Psoas muscle (tissue), 8 donors: ENCODE measurements around the gene BCAS4. TPM values are rescaled to one million over a fixed set of nuclear protein-coding genes. Genes with fewer than 3 reads are reported as not detected.

Experiments
- ATAC-seq, 4 donors: fragments of 200-7000 bp; cut with Tn5 transposase; one replicate each; pipeline ENCODE4 v1.9.1; 2020; ENCODE audit warnings: moderate library complexity in 3 of 4, mild to moderate bottlenecking in 2 of 4
- DNase-seq, 2 donors: peaks; one replicate each; pipeline ENCODE4 v3.0.0-alpha.2; 2020
- H3K27ac ChIP-seq: fragments of 200-600 bp; one replicate; pipeline ENCODE4 v1.8.0; 2022
- H3K27me3 ChIP-seq, 3 donors: fragments of 200-600 bp in 1 of 3; one replicate each; pipeline versions ENCODE4 v1.6.1 to v1.8.0; 2013 to 2022; ENCODE audit warnings: low read length in 2 of 3, mild to moderate bottlenecking in 2 of 3, moderate library complexity in 1 of 3; ENCODE audit not compliant: insufficient read depth in 3 of 3
- H3K36me3 ChIP-seq, 2 donors: fragments of 200-600 bp in 1 of 2; one replicate each; pipeline versions ENCODE4 v1.6.1 to v1.8.0; 2013 to 2022; ENCODE audit warnings: low read depth in 1 of 2, mild to moderate bottlenecking in 1 of 2, moderate library complexity in 1 of 2; ENCODE audit not compliant: insufficient read depth in 1 of 2
- H3K4me1 ChIP-seq: fragments of 200-600 bp; one replicate; pipeline ENCODE4 v1.8.0; 2022
- H3K4me3 ChIP-seq: fragments of 200-600 bp; one replicate; pipeline ENCODE4 v1.8.0; 2022; ENCODE audit warnings: mild to moderate bottlenecking
- H3K9me3 ChIP-seq: fragments of 200-600 bp; one replicate; pipeline ENCODE4 v1.8.0; 2022
- CTCF ChIP-seq: fragments of 200-600 bp; IDR thresholded peaks from one replicate; pipeline ENCODE4 v1.8.0; 2022; ENCODE audit warnings: antibody characterized with exemption
- WGBS, 3 donors: extraction: QIAGEN DNeasy Blood & Tissue Kit; methylation state at CpG; one replicate each; pipeline versions ENCODE4 v1.1.6 to v1.1.7; 2013; 5-methylcytosine and 5-hydroxymethylcytosine counted together
- intact Hi-C, 2 donors: fragments of 100-400 bp; cut with DNase I; formaldehyde crosslinking; loops; one replicate each; pipeline versions ENCODE4 v1.11.0 to v1.14.2; 2022
- polyA plus RNA-seq, 3 donors: library from polyadenylated mRNA; stranded (reverse); fragments of 200-250 nt; gene quantifications; one replicate each; pipeline ENCODE4 v1.2.3, GENCODE V29; 2013
- total RNA-seq, 4 donors: library from RNA; stranded (reverse); fragmentation: NEBNext Ultra II Directional in 2 of 4; extraction: Animal tissue kit (Norgen Biotek cat#: 25700) in 2 of 4; gene quantifications; one replicate each; pipeline versions ENCODE4 v1.2.1 to v1.2.4, GENCODE V29; 2021 to 2023
- donor health status: healthy with polysubstance abuse.
- donor health status: DM: no; HTN: no; CAD: no; lungs with moderate emphysema.
- donor health status: Bipolar disorder and iron deficiency.
- donor health status: healthy.
- donor health status: DM: yes; HTN: yes; CAD: no.
- donor health status: DM: no; HTN: no; CAD: no.
- donor health status: DM: no; HTN: no; CAD: no.
- donor health status: DM: yes; HTN: yes; CAD: no.

The BCAS4 gene
- total and polyA plus RNA-seq, 7 donors, result 0.24 to 1.9 (median 0.38) TPM

DNA sequence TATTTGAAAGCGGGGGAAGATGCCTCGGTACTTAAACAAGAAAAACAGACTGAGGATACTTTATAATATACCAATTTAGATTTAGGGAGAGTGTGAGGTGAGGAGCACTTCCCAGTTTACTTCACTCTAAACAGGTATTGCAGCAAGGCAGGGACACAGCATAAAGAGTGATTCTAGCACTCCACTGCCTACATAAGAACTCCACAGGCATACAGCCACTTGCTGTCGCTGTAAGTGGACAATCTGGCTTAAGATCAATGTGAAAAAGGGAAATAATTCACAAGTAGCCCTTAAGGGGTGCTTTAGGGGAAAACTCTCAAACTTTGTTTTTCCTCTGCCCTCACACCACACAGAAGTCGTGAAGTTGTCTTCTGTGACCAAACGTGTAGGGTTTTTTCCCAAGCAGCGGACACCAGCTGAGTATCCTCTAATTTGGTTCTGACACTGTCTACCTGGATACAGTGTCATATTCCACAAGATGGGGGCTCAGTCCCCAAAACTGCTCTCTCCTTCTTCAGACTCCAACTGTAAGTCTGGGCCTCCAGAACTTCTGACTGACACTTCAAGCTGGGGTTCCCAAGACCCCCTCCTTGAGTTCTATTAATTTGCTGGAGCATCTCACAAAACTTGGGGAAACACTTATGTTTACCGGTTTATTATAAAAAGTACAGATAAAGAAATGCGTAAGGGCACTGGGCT lies 127.1 kb downstream of the BCAS4 start:
- H3K27me3 ChIP-seq, result no peaks in the 10 kb centered on the region
- whole genome bisulfite sequencing, 3 donors, result 78 to 81% (median 80%) methylated on average over 8 of the region's 8 CpGs
- H3K27ac ChIP-seq, result no peak overlapping the region
- H3K9me3 ChIP-seq, result no peaks in the 10 kb centered on the region
- no peak for TF ChIP-seq CTCF
- no peak overlapping the region for H3K4me3 ChIP-seq
- peaks cover 0 to 2% of the 10 kb centered on the region in 2 donors for H3K36me3 ChIP-seq
- DNase-seq (no peak), ATAC-seq (no peak)
- H3K4me1 ChIP-seq, result peaks cover 80% of the 10 kb centered on the region
- intact Hi-C loops, result loop anchor here in 1 of 2 donors (5.0 kb wide), 1 partner anchor 130 kb away; no protein-coding TSS in a partner anchor

- Histone ChIP-seq H3K9me3 (no peaks in the 10 kb centered on the region), H3K4me1 (peaks cover 76% of the 10 kb centered on the region), H3K27ac (no peak overlapping the region), H3K4me3 (peak overlapping the region; percentile 5), H3K36me3 (peaks cover 5 to 22% of the 10 kb centered on the region in 2 donors), H3K27me3 (no peaks in the 10 kb centered on the region)
- intact Hi-C loops, result loop anchor here in 1 of 2 donors (5.0 kb wide), 1 partner anchor 132 kb away; no protein-coding TSS in a partner anchor
- no peak for TF ChIP-seq CTCF
- peak in 1 of 4 donors; percentile 36 for ATAC-seq
- WGBS, 3 donors, result 56 to 72% (median 60%) methylated on average over 2 of the region's 2 CpGs
- DNase-seq, result no peak
Observed at GRCh38 chr20:50924261-50924920, 129.5 kb downstream of the BCAS4 start.

DNA sequence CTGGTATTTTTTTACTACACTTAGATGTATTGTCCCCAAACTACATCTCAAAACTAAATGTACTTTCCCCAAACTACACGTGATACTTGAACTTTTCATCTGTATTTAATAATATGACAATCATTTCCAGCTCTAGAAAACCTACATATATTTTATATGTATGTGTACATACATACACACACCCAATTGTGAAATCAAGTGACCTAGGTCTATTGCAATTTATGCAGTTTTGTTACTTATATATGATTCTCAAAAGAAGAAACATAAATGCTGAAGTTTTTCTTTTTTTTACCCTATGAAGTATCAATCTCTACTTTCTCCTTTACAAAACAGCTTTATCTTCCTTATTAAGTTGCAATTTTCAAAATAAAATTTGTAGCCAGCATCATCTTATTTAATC lies 131.7 kb downstream of the BCAS4 start:
- H3K4me1 ChIP-seq, result peaks cover 72% of the 10 kb centered on the region
- no peak for TF ChIP-seq CTCF
- no peak overlapping the region for H3K4me3 ChIP-seq
- ATAC-seq (no peak), DNase-seq (no peak)
- 38 to 49% (median 49%) methylated on average over 1 of the region's 1 CpG for WGBS, 3 donors
- no peaks in the 10 kb centered on the region for H3K27me3 ChIP-seq
- H3K36me3 ChIP-seq, result peaks cover 5 to 22% of the 10 kb centered on the region in 2 donors
- intact Hi-C loops, result loop anchor here in 1 of 2 donors (5.0 kb wide), 1 partner anchor 134 kb away; no protein-coding TSS in a partner anchor
- H3K27ac ChIP-seq, result no peak overlapping the region
- no peaks in the 10 kb centered on the region for H3K9me3 ChIP-seq

Other genes starting within 250 kb of the BCAS4 start
- 1 to 10 TPM; 3.1 to 5.2 (median 4.5) TPM for gene RIPOR3, start 103.5 kb upstream of the BCAS4 start, total RNA-seq
- gene RIPOR3, start 103.5 kb upstream of the BCAS4 start, polyA plus RNA-seq, result 1 to 10 TPM; 5.4 to 5.7 (median 5.6) TPM
- 1 to 10 TPM in 3 of 4 donors, under 1 TPM in 1; 0.64 to 5.0 (median 1.8) TPM for gene PARD6B, start 63.5 kb upstream of the BCAS4 start, total RNA-seq
- under 1 TPM; 0.27 to 0.97 (median 0.44) TPM for gene PARD6B, start 63.5 kb upstream of the BCAS4 start, polyA plus RNA-seq
- 10 to 100 TPM; 34.2 to 40.1 (median 37.9) TPM for gene ADNP, start 136.4 kb downstream of the BCAS4 start, total RNA-seq
- gene ADNP, start 136.4 kb downstream of the BCAS4 start, polyA plus RNA-seq, result 10 to 100 TPM; 13.3 to 30.1 (median 13.4) TPM
- gene DPM1, start 163.5 kb downstream of the BCAS4 start, total RNA-seq, result 10 to 100 TPM; 24.6 to 59.6 (median 38.3) TPM
- 100 to 1,000 TPM in 1 of 3 donors, 10 to 100 TPM in 2; 65.7 to 120 (median 66.8) TPM for gene DPM1, start 163.5 kb downstream of the BCAS4 start, polyA plus RNA-seq
- 1 to 10 TPM; 2.9 to 4.2 (median 3.7) TPM for gene MOCS3, start 163.8 kb downstream of the BCAS4 start, total RNA-seq
- 1 to 10 TPM; 2.1 to 5.9 (median 3.1) TPM for gene MOCS3, start 163.8 kb downstream of the BCAS4 start, polyA plus RNA-seq
- gene KCNG1, start 228.0 kb downstream of the BCAS4 start, total RNA-seq, result not detected
- gene KCNG1, start 228.0 kb downstream of the BCAS4 start, polyA plus RNA-seq, result under 1 TPM; 0.03 to 0.12 (median 0.03) TPM